HG02884 (cell line): ENCODE results near the gene STARD3.

Source experiments
- ATAC-seq: cut with Tn5 transposase; IDR thresholded peaks from one replicate; pipeline ENCODE4 v1.9.1; 2021; ENCODE audit warnings: mild to moderate bottlenecking, moderate library complexity; ENCODE audit not compliant: unreplicated experiment

STARD3 gene

DNA sequence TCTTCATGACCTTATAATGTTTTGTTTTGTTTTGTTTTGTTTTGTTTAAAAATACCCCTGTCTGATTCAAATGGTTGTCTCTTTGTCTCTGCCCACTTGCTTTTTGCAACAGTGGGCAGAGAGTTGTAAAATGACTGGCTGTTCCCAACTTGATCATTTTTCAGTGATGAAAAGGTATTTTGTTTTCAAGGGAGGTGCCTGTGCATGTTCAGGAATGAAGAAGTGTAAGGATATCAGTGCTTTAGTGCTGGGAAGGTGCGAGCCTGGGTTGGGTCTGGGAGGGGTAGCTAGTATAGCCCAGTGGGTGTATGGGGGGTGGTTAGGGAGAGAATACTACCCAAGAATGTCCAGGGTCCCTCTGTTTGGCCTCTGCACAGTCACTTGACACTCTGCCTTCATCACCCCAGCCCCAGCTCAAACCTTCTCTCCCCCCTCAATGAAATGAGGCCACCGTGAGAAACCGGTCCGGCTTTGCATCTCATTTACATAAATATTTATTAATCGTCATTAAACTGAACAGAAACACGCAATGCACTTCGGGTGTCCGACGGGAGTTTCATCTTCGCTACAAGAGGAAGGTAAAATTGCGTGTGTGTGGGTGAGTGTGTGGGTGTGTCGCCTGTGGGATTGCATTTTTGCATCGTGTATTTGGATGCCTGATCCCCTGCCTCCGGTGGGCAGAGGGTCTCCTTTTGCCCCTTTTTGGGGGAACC lies 33.5 kb upstream of the STARD3 start:
- ATAC-seq = no peak

DNA sequence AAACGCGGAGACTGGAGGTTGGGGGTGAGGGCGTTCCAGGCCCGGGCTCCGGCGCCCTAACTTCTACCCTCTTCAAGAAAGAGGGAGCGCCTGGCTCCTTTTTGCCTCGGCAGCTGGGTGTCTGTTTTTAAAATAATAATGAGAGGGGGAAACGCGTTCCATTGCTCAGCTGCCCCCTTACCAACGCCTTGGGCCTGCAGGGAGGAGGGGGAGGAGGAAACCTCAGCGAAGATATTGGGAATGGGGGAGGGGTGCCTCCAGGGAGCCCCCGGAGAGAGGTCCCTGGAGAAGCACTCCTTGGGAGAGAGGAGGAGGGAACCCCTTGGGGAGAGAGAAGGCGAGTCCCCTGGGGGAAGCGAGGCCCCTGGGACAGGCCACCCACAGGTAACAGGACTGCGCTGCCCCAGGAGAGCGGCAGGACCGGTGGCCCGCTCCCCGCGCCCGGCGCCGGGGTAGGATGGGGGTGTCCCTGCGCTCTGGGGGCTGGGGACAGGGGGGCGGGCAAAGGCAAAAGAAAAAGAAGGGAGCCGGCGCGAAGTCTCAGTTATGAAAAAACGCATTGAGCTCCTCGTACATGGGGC lies 31.9 kb upstream of the STARD3 start:
- ATAC-seq = no peak

DNA sequence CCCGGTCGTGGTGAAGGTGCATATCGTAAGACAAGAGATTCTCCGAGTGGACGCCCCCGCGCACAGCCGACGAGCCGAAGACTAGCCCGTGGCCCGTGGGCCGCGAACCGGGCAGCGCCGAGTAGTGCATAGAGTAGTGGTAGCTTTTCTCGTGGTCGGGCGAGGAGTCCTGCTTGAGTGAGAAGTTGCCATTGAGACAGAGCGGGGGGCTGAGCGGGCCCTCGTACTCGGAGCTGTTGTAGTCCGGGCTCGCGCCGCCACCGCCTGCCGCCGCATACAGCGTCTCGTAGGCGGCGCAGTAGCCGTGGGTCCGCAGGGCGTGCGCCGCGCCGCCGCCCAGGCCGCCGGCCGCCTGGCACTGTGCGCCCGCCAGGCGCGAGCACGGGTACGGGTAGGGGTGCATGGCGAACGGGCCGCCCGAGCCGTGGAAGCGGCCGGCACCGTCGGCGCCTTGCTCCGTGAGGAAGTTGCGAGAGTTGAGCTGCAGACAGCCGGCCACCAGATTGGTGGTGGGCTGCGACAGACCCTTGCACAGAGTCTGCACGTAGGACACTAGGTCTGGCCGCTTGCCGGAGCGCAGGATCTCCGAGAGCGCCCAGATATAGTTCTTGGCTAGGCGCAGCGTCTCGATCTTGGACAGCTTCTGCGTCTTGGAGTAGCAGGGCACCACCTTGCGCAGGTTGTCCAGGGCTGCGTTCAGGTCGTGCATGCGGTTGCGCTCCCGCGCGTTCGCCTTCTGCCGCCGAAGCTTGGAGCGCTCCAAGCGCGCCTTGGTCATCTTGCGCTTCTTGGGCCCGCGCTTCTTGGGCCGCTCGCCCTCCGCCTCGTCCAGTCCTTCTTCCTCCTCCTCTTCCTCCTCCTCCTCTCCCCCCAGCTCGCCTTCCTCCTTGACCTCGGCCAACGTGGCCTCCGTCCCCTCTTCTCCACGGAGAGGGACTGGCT lies 31.2 kb upstream of the STARD3 start:
- ATAC-seq = no peak

DNA sequence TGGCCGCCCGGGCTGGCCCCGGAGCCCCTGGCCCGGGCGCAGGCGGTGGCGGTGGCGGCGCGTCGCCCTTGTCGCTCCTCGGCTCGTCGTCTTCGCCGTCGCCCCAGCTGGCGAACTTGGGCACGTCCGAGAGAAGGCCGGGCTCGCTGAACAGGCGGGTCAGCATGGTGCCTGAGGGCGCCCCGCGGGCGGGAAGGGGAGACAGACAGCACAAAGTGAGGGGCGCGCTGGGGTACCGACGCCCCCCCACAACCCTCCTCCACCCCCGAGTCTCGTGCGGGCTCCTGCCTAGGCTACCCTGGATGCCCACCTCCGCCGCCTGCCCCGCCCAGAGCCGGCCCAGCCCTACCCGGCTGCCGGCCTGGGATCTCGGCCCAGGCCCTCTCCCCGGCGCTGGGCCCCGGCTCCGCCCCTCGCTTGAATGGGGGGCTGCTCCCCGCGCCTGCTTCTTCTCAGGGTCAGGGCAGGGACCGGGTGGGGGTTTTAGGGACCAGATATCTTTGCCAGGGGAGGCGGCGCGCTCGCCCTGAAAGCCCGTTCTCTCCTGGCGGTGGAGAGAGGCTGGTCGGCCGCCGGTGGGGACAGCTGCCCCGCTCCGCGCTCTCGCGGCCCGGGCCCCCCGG lies 30.4 kb upstream of the STARD3 start:
- ATAC-seq = no peak

DNA sequence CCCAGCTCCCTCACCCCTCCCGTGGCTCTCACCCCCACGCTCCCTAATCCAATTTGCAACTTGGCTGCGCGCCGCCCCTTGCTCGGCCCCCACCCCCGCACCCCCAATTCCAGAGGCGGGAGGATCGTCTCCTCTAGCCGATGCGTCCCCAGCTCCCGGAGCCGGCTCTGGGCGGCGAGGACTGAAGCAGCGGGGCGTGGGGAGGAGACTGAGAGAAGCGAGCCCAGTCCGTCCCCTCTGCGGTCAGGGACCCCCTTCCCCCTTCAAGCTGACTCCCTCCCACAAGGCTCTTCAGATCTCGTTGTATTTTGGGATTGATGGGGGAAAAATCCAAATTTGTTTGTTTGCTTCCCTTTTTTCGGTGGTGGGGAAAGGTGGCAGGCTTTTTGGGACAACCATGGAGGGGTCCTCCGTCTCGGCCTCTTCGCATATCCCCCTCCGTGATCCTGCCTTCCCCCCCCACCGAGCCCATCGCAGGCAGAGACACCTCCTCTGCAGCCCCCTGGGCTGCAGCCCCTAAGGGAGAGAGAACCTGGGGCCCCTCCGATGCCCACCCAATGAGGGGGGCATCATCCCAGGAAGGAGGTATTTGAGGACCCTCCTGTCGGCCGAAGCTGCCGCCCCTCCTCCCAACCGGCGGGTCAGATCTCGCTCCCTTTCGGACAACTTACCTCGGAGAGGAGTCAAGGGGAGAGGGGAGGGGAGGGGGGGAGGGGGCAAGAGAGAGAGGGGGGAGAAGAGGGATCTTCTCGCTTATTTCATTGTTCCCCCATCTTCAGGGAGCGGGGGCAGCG lies 29.7 kb upstream of the STARD3 start:
- ATAC-seq = no peak

DNA sequence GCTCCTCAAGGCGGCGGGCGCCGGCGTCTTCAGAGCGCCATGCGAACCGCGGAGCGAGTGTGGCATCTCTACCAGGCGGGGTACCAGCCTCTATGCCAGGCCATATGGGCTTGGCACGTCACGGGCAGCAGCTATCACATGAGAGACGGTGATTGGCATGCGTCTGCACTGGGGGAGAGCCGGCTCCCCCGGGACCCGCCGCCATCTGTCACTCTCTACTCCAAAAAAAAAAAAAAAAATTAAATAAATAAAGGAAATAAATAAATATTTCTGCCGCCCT lies 29.2 kb upstream of the STARD3 start, which contains the start of gene NEUROD2:
NEUROD2 (minus strand) TSS at position 70 of the 280 bp plus-strand sequence. CDS start 1,321 bp downstream, outside the sequence.
- no peak for ATAC-seq

DNA sequence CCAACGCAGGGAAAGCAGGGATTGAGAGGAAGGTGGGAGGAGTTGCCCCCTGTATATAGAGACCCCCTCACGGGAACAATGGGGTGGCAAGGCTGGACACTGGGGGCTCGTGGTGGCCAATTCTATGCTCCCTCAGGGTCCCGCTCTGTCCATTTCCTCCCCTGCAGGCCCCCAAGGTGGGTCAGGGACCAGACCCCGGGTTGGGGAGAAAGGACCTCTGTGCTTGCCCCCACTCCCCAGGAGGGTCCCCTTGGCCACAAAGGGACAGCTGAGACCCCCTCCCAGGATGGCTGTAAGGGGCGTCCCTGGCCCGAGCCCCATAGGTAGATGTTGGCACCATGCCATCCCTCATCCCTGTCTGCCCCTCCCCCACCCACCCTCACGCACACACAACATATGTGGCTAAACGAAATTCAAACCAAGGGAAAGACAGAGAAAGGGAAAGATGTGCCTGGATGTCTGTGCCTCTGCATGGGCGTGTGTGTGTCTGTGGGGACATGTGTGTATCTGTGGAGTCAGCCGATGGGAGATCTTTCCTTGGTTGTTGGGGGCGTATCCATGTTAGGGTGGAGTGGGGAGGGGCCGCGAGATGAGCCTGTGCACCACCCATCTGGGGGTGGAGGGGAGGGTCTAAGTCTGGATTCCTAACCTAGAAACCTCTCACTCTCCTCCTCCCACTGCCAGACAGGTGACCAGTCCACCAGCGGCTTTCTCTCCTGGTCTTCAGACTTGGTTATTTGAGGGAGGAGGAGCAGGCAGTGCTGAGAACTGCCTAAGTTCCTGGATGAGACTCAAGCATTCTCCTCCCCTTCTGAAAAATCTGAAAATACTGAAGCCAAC lies 28.6 kb upstream of the STARD3 start:
- no peak for ATAC-seq

DNA sequence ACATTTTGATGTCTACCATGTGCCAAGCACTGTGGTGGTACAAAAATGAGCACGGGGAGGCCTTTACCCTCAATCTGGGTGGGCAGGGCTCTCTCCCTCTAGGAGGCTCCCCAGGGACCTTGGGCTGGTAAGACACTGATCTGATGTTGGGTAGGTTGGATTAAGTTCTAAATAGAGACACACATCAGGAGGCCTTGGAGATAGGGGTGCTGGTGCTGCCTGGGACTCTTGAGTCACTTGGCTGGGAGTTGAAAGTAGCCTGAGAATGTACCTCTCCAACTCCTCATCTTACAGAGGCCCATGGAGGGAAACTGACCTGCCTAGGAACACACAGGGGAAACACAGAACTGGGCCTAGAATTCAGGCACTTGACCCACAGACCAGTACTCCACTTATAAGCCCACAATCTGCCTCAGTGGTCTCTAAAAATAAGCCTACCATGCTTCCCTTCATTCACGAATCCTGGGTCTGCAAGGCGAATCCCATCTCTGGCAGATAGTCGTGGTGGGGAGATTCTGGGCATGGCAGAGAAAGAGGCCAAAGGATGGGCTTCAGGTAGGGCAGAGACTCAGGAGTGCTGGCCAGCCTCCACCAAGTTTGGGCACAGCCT lies 27.4 kb upstream of the STARD3 start:
- no peak for ATAC-seq

DNA sequence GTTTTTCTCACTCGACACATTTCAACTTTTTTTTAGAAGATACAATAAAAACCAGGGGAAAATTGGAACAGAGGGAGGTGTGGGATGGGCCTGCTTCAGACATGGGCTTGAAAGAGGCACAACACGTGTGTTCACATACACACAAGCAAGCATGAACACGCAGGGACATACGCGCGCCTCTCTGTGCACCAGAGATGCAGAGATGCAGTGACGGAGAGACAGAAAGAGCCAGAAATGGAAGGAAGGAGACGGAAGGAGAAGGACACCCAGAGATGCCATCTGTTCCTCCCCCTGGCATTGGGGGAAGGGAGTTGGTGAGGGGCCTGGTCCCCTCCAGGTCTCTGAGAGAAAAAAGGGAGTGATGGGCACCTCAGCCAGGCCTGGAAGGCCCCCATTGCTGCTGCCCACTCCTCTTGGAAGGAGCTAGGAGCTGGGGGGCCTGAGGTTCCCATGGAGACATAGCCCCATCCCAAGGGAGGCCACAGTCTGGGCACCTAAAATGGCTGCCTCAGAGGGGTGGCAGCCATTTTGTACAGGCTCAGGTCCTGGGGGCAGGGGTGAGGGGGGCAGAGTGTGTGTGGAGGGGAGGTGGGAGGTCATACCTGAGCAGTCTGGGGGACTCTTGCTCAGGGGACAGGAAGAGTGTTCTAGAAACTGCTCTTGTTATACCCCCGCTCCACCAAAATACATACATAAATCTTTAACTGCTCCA lies 25.4 kb upstream of the STARD3 start:
- ATAC-seq = no peak

DNA sequence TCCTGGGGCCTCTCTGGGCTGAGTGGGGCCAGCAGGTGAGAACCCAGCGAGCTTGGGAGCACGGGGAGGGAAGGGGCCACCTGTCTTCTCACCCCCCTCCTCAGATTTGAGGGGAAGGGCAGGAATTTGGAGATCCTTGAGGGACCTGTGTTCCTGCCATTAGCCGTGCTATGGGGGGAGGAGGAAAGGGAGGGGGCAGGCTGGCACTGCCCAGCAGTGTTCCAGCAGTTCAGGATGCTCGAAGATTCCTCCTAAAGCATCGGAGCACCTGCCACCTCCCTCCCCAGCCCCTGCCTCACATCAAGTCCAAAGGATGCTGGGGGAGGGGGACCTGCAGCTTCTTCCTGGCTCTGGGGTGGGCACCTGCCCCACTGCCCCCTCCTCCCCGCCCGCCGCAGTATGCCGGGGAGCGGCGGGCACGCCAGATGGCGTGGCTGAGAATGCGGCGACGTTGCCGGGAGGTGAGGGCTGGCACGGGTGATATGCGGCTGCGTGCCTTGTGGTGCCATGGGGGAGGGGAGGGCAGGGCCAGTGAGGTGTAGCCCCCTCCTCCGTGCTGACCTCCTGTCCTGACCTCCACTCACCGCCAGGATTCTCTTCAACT lies 24.6 kb upstream of the STARD3 start:
- ATAC-seq = no peak

DNA sequence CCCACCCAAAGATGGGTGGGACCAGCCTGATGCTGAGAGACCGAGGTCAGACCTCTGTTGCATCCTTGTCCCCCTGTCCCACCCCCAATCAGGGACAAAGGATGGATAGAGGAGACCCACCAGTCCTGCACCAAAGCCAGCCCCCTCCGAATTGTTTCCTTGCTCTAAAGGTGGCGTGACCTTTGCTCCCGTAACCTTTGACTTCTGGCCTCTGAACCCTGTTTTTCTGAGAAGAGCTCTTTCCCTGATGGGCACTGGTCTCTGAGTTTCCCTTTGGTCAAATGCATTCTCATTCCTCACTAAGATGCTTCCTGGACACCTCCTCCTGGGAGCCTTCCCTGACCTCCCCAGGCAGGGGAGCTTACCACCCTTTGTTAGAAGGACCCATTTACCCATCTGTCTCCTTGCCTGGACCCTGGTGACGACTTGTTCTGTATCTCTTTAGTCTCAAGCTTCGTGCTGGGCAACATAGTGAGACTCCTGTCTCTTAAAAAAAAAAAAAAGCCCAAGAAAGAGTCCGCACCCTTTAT lies 23.9 kb upstream of the STARD3 start:
- no peak for ATAC-seq

DNA sequence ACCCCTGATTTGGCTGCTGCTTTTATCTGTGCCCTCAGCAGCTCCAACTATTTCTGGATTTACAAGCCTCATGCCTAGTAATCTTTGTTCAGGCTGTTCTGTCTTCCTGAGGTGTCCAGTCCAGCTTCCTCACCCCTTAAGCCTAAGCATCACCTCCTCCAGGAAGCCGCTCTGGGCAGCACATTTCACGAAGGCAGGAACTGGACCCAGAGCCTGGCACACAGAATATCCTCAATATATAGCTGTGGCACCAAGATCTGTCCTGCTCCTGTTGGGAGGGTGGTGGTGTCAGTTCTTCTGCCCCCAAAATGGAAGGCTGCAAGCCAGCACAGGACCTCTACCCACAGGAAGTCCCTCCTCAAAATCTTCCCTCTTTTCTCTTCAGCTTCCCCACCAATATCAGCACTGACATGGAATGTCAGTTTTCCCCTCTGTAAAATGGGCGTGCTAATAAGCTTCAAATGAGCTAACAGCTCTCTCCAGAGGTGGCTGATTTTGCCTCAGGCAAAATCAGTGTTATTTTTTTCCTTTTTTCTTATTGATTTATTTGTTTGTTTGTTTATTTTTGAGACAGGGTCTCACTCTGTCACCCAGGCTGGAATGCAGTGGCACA lies 22.3 kb upstream of the STARD3 start:
- no peak for ATAC-seq

DNA sequence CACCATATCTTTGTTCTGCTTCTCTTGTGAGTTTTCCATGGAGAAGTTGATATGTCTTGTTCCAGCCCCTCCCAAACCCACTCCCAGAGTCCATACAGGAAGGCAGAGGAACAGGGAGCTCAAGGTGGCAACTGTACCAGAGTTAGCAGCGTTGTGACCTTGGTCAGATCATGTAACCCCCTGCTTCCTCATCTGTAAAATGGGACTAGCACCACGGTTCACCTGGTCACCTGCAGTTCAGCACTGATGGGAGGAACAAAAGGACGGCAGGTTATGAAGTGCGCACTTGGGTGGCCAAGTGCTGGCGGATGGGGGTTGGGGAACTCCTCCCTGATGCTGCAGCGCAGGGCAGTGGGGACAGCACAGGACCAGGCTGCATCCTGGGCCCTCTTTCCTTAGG lies 21.5 kb upstream of the STARD3 start:
- no peak for ATAC-seq

DNA sequence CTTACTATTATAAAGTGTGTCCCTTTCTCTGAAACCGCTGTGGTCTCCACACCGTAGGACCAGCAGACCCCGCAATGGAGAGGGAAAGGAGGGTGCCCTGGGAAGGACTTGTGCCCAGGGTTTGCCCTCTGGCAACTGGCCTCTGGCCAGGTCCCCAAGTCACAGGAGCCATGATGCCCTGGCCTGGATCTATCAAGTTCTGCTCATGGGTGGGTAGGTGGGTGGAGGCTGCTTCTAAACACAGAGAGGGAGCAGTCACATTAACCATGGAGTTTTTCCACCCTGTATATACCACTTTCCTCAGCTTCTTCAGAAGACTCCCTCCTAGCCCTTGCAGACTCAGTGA lies 19.9 kb upstream of the STARD3 start:
- no peak for ATAC-seq

DNA sequence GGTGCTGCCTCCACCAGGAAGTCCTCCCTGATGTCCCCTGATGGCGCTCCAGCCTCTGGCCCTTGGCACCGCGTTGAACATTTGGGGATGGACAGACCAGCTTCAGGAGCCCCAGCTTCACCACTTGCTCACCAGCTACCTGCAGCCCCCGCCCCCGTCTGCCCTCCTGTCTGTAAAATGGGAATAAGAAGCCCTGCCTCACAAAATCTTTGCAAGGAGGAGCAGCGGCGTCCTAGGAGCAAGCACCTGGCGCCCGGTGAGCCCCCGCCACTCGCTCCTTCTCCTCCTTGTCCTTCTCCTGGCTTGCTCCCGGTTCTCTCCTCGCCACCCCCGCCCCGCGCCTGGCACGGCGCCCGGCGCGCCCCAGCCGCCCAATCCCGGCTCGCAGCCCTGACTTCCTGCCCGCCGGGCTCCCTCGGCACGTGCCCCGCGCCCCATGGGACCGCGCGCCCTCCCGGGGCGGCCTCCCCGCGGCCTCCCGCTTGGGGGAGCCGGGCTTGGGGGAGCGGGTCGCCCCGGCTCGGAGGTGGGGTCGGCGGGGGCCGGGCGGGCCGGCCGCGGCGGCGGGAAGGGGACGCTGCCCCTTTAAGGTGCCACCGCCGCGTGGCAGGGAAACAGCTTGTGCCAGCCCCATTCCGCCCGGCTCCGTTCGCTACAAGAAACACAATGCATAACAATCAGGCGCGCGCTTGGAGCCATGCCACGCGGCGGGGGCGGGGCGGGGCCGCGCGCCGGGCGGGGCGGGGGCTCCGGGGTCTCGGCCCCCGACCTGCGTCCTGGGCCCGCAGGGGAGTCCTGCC lies 19.3 kb upstream of the STARD3 start:
- ATAC-seq = no peak

DNA sequence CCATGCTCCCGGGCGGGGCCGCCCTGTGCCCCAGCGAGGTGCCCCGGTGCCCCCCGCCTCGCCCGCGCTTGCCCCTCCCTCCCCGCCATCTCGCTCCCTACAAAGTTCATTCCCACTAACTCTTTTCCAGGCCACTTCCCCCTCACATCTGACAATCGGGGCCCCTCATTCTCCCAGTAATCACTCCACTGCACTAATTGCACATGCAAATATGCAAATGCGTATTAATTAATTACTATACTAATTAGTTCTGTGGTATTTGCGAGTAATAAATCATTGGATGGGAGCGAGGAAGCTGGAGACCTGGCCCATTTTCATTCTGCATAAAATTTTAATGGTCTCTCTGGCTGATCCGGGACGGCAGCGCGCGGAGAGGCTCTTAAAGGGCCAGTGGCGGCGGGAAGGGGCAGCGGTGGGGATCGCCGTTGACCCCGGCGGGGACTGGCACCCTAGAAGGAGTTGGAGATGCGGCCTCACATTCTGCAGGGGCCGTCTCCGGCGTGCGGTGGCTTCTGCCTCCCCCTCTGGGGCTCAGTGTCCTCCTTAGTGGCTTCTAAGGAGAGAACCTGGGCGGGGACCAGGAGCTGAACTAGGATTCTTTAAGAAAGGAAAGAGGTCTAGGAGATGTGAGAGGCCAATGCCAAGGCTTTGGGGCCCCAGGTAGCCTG lies 18.6 kb upstream of the STARD3 start:
- ATAC-seq = no peak
